Kidney capillary endothelial cell (primary cell): Measurements from ENCODE around the gene WDR62.
"Not testable (repeated sequence)": the region's sequence is repeated elsewhere in the genome, so short reads cannot be mapped to it uniquely, and the experiment has no call there.

ENCODE experiments used
- DNase-seq: peaks from one replicate; pipeline ENCODE4 v3.0.0-alpha.2; 2018; ENCODE audit warnings: low spot score

The WDR62 gene

DNA sequence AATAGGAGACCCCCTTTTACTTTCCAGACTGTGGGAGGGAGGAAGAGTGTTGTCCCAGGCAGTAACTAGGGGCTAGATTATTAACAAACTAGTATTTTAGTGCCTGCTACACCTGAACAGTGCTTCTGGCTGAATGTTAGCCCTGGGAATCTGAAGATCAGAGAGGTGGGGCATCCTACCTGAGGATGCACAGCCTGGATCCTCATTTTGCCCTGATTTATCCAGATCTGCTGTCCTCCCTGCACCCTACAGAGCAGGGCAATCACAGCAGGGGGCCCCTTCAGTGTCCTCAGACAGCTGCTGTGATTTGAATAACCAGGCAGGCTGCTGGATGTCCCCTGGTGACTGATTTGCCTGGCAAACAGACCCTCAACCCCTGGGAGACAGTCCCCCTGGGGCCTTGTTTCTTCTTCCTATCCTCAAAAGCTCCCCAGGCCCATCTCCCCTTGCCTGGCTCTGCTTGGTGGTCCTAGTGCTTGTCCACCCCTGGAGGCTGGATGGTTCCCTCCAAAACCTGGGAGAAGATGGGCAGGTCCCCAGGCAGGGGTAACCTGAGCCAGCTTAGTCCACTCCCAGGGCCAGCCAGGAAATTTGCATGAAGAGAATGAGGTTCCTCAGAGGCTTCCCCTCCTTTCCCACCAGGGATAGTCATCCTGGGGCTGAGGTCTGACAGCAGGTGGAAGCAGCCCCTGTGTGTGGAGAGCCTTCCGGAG, 55.9 kb downstream of the WDR62 start, which contains the start of gene OVOL3:
Gene OVOL3, plus strand, starts transcription at position 657 of the 713 bp plus-strand sequence. CDS start 60 bp downstream, outside the sequence.
- no peak for DNase-seq

DNA sequence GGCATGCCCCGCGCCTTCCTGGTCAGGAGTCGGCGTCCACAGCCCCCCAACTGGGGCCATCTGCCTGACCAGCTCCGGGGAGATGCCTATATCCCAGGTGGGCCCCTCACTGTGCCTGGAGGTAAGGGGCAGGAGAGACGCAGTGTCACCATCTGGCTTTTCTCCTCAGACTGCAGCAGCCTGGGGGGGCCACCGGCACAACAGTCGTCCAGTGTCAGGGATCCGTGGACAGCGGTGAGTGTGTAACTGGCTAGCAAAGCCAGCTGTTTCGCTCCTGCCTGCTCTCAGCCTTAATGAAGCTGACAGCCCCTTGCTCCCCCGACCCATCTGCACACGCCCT, 56.5 kb downstream of the WDR62 start:
- DNase-seq = no peak

DNA sequence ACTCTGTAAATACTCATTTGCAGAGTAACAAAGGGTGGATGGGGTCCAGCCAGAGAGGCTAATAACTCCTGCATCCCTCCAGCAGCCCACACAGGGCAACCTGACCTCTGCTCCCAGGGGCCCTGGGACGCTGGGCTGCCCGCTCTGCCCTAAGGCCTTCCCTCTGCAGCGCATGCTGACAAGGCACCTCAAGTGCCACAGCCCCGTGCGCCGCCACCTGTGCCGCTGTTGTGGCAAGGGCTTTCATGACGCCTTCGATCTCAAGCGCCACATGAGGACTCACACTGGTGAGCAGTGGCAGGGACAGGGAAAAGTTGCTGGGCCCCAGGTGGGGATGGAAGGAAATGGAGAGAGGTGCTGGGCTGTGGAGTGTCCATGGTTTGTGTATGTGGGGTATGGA, 58.0 kb downstream of the WDR62 start:
- no peak for DNase-seq

DNA sequence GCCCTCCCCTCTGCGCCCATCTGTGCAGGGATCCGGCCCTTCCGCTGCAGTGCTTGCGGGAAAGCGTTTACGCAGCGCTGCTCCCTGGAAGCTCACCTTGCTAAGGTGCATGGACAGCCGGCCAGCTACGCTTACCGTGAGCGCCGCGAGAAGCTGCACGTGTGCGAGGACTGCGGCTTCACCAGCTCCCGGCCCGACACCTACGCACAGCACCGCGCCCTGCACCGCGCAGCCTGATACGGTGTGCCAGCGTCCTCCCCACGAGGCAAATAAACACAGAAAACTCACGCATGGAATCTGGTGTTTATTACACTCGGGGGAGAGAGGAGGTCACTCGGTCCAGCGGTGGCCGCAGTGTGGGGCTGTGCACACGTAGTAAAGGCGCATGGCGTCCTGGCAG, 58.7 kb downstream of the WDR62 start:
- DNase-seq = no peak

DNA sequence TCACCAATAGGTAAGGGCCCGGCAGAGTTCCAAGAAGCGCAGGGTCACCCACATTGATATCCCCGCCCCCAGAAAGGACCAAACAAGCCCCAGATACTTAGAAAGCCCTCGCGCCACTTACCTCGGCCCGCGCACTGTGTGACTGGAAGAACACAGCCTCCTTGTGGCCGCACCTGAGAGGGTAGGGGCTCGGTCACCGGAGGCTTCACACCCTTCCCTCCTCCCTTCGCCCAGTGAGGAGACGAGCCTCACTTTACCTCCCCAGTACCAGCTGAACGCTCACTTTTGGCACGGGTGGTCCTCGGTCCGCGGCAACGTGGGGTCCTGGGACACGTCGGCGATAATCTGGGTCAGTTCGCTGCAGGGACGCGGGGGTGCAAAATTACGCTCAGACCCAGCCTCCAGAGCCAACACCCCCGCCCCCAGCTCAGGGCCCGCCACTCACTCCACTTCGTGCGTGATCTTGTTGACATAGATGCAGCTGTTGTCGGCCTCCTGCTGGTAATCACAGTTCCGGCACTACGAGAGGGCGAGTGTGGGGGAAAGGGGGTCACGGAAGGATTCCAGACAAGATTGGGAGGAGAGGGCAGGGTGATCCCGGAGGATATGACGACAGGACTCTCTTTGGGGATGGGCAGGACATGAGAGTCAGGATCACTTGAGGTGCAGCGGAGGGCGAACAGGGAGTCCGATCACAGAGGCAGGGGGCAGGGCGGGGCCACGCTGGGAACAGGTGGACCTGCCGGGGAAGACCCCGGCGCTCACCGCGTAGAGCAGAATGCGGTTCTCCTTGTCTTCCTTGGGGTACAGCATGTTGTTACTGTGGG, 59.4 kb downstream of the WDR62 start:
- no peak for DNase-seq

DNA sequence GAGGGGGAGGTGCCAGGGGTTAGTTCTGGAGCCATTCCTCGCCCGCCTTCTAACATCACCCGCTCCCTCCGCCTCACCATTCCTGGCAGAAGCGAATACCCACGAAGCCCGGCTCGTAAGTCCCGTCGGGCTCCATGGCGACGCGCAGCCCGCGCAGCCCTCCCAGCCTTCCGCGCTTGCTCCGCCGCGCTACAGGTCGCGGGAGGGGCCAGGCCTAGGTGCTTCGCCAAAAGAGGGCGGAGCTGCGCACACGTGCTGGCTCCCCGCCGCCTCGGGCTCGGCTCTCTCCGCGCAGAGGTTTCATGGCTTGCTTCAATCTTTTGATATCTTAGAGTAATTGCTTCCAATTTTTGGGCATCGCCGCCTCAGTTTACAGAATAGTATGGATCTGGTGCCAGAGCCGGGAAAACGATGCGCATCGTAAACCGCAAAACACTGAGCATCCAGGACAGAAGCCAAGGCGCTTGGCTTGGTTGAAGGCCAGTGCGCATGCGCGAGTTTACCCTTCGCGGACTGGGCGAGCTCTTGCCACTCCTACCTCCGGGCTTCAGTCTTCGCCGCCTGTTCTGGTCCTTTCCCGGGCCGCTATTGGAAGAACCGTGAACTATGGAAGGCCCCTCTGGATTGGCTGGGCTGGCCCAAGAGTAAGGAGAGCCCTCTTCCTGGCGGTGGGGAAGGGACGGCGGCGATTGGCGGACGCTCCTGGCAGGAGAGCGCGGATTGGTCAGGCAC, 60.2 kb downstream of the WDR62 start, which contains the start of gene POLR2I:
Gene POLR2I, minus strand, starts transcription at position 155 of the 732 bp plus-strand sequence. Its CDS starts 19 bp downstream, at position 136.
- DNase-seq = peak; percentile 100

DNA sequence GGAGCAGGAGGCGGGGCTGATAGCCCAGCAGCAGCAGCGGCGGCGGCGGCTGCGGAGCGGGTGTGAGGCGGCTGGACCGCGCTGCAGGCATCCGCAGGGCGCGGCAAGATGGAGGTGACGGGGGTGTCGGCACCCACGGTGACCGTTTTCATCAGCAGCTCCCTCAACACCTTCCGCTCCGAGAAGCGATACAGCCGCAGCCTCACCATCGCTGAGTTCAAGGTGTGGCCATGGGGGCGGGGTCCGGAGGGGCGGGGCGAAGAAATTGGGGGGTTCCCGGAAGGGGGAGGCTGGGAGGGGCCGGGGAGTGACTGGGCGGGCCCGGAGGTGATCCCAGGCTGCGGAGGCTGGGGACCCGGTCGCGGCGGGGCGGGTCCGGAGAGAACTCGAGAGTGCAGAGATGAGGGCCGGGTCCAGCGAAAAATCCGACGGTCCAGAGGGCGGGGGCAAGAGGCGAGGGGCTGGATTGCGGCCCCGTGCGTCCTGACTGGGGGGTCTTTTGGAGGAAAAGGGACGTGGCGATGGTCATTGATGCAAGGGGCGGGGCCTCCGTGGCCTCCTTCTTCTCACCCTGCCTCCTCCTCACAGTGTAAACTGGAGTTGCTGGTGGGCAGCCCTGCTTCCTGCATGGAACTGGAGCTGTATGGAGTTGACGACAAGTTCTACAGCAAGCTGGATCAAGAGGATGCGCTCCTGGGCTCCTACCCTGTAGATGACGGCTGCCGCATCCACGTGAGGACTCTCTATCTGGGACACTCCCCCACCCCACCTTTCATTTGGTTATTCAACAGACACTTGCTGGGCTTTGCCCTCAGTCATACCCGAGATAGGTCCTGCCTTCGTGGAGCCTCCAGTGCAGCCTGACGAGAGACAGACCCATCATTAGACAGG, 61.0 kb downstream of the WDR62 start, which contains the start of gene TBCB:
Gene TBCB, plus strand, starts transcription at position 16 of the 891 bp plus-strand sequence. Its CDS starts 93 bp downstream, at position 109.
- peak; percentile 30 for DNase-seq

DNA sequence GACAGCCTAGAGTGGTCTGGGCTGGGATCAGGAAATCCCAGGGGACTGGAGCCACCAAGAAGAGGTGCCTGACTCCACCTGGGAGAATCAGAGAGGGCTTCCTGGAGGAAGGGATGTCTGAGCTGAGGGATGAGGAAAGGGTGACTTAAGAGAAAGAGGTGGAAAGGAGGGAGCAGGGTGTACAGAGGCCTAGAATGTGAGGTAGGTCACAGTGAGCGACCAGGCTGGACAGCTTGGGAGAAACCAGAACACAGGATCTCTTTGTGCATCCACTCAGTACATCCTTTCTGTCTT, 61.6 kb downstream of the WDR62 start:
- DNase-seq = no peak

DNA sequence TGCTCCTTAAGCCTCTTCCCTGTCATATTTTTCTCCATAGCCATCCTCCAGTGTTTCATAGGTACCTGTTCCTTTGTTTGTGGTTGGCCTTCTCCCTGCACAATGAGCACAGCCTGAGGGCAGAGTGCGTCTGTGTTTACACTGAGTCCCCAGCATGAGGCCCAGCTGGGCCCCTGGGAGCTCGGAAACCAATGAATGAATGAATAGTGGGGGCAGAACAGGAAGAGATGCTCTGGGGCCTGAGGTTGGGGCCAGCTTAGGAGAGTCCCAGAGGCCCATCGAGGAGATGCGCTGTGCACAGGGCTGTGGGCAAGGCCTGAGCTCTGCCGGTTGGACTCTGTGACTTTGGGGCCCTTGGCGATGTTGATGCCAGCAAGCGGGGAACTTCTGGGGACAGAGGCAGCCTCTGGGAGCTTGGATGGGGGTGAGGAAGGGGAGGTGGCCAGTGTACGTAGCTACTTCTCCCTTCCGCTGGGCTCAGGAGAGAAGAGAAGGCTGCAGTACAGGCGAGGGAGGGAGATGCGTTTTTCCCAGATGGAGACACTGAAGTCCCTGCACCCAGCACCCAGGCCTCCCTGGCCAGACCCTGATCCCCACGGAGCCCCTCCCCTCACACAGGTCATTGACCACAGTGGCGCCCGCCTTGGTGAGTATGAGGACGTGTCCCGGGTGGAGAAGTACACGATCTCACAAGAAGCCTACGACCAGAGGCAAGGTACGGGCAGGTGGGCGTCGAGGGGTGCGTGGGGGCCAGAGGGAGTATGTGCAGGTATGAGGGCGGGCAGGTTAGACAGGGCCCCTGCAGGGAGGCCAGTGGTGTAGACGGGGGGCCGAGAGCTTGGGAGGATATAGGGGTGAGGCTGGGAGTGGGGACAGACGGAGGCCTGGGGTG, 65.6 kb downstream of the WDR62 start:
- no peak for DNase-seq

DNA sequence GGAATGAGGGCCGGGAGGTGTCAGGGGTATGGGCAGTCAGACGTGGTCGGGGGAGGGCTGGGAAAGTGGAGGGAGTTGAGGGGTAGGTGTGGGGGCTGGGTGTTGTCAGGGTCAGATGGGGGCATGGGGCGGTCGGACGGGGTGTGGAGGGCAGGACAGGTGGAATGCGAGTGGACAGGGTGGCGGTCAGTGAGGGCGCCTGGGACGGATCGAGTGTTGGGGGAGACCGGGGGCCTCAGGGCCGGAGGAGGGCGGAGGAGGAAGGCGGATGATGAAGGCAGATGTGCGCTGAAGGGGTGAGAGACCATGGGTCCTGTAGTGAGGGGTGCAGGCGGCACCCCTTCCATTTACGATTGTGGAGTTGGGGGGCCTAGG, 66.3 kb downstream of the WDR62 start:
- no peak for DNase-seq

DNA sequence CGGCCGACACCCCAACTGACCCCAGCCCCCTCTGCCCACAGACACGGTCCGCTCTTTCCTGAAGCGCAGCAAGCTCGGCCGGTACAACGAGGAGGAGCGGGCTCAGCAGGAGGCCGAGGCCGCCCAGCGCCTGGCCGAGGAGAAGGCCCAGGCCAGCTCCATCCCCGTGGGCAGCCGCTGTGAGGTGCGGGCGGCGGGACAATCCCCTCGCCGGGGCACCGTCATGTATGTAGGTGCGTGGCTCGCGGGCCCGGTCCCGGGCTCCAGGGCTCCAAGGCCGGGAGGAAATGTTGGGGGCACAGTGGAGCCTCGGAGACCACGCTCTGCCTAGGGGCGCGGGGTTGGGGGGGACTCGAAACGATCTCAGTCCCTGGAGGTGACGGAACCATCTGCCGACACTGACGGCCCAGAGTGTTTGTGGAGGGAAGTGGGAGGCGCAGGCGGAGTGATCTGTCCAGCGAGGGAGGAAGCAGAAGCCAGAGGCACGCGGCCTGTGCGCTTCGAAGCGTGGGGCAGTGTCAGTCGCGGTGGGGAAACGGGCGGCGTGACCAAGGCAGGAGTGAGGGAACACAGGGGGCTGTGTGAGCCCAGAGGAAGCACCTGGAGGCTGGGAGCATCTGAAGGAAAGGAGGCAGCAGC, 66.9 kb downstream of the WDR62 start:
- no peak for DNase-seq

DNA sequence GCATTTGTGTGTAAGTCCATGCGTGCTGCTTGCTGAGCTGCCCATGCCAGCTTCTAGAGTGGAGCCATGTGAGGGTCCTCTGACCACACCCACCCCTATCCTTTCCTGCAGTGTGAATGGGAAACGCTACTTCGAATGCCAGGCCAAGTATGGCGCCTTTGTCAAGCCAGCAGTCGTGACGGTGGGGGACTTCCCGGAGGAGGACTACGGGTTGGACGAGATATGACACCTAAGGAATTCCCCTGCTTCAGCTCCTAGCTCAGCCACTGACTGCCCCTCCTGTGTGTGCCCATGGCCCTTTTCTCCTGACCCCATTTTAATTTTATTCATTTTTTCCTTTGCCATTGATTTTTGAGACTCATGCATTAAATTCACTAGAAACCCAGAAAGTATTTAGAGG, 70.9 kb downstream of the WDR62 start:
- DNase-seq = no peak

DNA sequence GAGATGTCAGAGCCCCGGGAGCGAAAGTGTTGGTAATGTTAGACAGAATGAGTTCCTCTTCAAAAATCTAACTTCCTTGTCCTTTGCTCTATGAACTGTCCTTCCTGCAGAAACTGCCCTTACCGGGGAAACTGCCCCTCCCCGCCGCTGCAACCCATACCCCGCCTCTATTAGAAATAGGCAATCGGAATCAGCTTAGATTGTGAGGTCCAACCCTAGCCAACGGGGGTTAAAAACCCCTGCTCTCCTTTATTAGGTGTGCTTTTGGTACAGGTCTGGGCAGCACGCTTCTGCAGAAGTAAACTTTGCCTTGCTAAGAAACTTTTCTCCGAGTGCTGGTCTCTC, 73.7 kb downstream of the WDR62 start:
- DNase-seq = no peak

DNA sequence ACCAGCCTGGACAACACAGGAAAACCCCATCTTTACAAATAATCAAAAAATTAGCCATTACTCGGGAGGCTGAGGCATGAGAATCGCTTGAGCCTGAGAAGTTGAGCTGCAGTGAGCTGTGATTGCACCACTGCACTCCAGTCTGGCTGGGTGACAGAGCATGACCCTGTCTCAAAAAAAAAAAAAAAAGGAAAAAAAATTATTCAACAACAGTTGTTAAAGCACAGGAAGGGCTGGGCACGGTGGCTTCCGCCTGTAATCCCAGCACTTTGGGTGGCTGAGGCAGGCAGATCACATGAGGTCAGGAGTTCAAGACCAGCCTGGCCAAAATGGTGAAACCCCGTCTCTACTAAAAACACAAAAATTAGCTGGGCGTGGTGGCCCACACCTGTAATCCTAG, 76.5 kb downstream of the WDR62 start:
- not testable (repeated sequence) for DNase-seq

DNA sequence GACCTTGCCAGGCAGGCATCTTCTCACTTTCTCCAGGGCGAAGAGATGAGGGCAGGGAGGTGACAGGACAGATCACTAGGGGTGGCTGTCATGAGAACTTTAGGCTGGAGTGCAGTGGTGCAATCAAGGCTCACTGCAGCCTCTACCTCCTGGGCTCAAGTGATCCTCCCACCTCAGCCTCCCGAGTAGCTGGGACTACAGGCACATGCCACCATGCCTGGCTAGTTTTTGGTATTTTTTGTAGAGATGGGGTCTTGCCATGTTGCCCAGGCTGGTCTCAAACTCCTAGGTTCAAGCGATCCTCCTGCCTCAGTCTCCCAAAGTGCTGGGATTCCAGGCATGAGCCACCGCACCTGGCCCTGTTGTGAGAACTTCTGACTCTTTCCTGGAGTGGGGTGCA, 80.2 kb downstream of the WDR62 start:
- not testable (repeated sequence) for DNase-seq

DNA sequence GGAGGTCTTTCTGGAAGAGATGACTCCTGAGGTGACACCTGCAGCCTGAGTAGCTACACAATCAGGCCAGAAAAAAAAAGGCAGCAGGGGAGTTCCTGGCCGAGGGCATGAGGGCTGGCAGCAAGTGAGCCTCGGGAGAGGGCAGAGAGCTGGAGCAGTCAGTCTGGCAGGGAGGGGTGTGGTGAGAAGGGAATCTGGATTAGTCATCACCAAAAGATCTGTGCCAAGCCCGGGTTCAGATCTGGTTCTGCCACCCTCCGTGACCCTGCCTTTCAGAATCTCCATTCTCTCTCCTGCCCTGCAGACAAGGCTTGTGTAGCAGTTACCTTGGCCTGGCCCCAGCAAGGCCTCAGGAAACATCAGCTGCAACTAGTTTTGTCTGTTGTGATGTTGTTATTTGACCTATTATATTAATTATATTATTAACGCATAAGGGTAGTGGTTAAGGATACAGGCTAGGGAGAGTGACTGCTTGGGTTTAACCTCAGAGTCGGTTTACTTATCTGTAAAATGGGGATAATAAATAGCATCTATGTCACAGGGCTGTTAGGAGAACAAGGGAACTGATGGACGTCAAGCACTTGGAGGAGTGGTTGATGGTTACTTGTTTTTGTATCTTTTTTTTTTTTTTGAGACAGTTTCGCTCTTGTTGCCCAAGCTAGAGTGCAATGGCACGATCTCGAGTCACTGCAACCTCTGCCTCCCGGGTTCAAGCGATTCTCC, 82.4 kb downstream of the WDR62 start:
- no peak for DNase-seq

DNA sequence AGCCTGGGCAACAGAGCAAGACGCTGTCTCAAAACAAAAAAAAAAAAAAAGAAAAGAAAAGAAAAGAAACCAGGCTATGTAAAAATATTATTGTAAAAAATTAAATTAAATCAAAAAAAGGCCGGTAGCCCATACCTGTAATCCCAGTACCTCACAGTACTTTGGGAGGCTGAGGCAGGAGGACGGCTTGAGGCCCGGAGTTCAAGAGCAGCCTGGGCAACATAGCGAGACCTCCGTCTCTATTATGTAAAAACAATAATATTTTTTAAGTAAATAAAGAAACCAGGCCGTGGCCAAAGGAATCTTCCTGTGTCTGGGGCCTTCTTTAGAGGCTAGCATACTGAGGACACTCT, 84.4 kb downstream of the WDR62 start:
- no peak for DNase-seq

DNA sequence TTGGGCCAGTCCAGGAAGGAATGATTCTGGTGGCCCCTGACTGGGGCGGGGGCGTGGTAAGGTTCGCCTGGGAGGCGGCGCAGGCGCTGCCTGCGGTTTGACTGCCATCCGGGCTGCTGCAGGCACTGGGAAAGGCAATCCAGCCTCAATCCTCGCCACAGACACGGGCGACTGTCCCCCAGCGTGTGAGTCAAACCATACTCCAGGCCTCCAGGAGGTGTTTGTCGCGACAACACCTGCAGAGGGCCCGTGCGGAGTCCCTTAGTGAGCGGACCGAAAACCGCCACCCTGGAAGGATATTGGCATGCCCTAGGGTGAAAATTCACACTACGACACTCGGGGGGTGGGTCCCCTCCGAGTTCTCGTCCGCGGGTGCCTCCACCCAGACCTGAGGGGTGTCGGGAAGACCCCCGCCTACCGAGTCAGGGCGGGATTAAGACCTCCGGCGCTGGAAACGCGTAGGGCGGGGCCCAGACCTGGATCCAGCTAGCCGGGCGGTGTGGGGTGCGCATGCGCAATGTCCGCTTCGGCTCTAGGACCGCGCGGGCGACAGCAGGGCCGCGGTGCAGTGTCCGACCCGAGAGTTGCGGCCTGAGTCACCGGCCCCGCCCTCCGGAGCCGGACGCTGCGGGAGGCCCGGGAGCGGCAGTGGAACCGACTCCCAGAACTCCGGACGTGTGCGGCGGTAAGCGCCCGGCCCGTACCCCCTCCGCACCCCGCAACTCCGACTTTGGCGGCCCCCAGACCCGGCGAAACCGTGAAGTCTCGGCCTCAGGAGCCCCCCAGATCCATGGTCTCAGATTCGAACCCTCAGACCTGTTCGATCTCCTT, 85.0 kb downstream of the WDR62 start, which contains the start of gene CAPNS1:
Gene CAPNS1, plus strand, starts transcription at position 594 of the 831 bp plus-strand sequence. CDS start 946 bp downstream, outside the sequence.
- DNase-seq = peak; percentile 98
